Natural killer cell treated with Interleukin-12 subunit alpha and Interleukin-12 subunit beta and Interleukin-15 and Interleukin-18, amount 100 ng/mL, for 72 hours (primary cell): Measurements from ENCODE around the gene CLN3. TPM values are rescaled to one million over a fixed set of nuclear protein-coding genes. Genes with fewer than 3 reads are reported as not detected.
"Not testable (repeated sequence)": the region's sequence is repeated elsewhere in the genome, so short reads cannot be mapped to it uniquely, and the experiment has no call there.

ENCODE experiments used
- ATAC-seq, 2 donors: fragments of 150-1000 bp; cut with Tn5 transposase in 1 of 2; sonication (Bioruptor Pico), chemical (Tn5 transposase) in 1 of 2; 2 replicates each; pipeline ENCODE4 v1.10.0; 2021
- DNase-seq: peaks from one replicate; pipeline ENCODE4 v3.0.0; 2022; ENCODE audit warnings: low spot score
- H3K27ac Mint-ChIP-seq, 2 donors: 1 replicate in 1 of 2; 2 replicates in 1 of 2; pipeline ENCODE4 v1.8.0; 2022; ENCODE audit warnings: mixed read lengths in 2 of 2, mild to moderate bottlenecking in 1 of 2, moderate library complexity in 1 of 2
- H3K27me3 Mint-ChIP-seq, 2 donors: 1 replicate in 1 of 2; 2 replicates in 1 of 2; pipeline ENCODE4 v1.8.0; 2022; ENCODE audit warnings: mixed read lengths in 2 of 2
- H3K36me3 Mint-ChIP-seq: one replicate; pipeline ENCODE4 v1.8.0; 2022; ENCODE audit warnings: mixed read lengths
- H3K4me1 Mint-ChIP-seq, 2 donors: 1 replicate in 1 of 2; 2 replicates in 1 of 2; pipeline ENCODE4 v1.8.0; 2022; ENCODE audit warnings: low read depth in 2 of 2, mixed read lengths in 2 of 2, mild to moderate bottlenecking in 1 of 2
- H3K4me3 Mint-ChIP-seq: one replicate; pipeline ENCODE4 v1.8.0; 2022; ENCODE audit warnings: mixed read lengths
- H3K9me3 Mint-ChIP-seq: 2 replicates; pipeline ENCODE4 v1.8.0; 2022; ENCODE audit warnings: mixed read lengths
- total RNA-seq, 2 donors: library from RNA; stranded (reverse); gene quantifications; one replicate each; pipeline ENCODE4 v1.2.3, GENCODE V29; 2022

The CLN3 gene
- total RNA-seq, 2 donors from 2014 or later = 38.1 to 49.1 TPM

DNA sequence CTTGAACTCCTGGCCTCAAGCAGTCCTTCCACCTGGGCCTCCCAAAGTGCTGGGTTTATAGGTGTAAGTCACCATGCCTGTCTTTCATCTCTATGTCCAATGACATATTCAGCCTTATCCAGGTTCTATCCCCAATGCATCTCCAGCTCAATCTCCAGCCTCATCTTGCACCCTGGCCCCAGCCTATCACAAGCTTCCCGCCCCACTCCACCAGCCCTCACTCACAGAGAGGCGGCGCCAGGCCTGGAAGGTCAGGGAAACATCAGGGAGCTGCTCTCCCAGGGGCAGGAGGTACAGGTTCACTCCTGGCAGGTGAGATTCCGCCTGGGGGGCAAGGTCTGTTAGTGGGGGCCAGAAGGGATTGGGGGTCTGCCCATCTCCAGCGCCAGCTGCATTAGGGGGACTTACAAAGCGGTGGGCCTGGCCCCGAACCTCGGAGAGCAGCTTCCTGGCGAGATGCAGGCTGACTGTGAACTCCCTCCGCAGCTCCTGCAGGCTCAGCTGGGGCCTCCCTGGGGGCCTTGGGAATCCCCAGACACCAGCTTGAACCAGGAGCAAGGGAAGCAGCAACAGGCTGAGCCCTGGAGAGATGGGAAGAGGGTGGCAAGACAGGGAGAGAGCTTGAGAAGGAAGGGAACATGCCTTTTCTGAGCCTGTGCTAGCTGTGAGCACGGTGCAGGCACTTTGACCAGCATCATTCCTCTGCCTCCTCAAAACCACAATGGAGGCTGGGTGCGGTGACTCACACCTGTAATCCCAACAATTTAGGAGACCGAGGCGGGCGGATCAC lies 11.8 kb upstream of the CLN3 start:
- no peaks in the 10 kb centered on the region for H3K36me3 Mint-ChIP-seq

DNA sequence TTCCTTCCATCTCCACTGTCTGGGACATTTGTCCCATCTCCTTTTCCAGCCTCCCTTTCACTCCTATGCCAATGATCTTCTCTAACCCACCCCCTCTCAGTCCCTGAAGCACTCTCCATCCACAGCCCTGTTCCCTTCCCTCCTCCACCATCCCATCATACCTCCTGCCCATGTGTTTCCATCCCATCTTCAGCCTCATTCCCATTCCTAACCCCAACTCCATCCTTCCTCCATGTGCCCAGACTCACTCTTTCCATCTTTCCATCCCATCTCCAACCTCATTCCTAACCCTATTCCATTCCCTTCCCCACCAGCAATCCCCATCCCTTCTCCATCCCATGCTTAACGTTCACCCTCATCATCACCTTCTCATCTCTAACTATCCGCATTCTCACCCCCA lies 10.4 kb upstream of the CLN3 start:
- DNase-seq (no peak), ATAC-seq (no peak)
- H3K36me3 Mint-ChIP-seq = no peaks in the 10 kb centered on the region
- no peak overlapping the region for H3K4me3 Mint-ChIP-seq
- no peaks in the 10 kb centered on the region for H3K9me3 Mint-ChIP-seq
- no peaks in the 10 kb centered on the region for H3K27me3 Mint-ChIP-seq
- peaks cover 17 to 32% of the 10 kb centered on the region in 2 donors for H3K4me1 Mint-ChIP-seq
- no peak overlapping the region for H3K27ac Mint-ChIP-seq

More for the DNA sequence above, 11.8 kb upstream of the CLN3 start:
- ATAC-seq (no peak), DNase-seq (no peak)
- no peak overlapping the region for H3K4me3 Mint-ChIP-seq
- H3K27me3 Mint-ChIP-seq = no peaks in the 10 kb centered on the region
- no peaks in the 10 kb centered on the region for H3K9me3 Mint-ChIP-seq
- peaks cover 25 to 36% of the 10 kb centered on the region in 2 donors for H3K4me1 Mint-ChIP-seq
- no peak overlapping the region for H3K27ac Mint-ChIP-seq

DNA sequence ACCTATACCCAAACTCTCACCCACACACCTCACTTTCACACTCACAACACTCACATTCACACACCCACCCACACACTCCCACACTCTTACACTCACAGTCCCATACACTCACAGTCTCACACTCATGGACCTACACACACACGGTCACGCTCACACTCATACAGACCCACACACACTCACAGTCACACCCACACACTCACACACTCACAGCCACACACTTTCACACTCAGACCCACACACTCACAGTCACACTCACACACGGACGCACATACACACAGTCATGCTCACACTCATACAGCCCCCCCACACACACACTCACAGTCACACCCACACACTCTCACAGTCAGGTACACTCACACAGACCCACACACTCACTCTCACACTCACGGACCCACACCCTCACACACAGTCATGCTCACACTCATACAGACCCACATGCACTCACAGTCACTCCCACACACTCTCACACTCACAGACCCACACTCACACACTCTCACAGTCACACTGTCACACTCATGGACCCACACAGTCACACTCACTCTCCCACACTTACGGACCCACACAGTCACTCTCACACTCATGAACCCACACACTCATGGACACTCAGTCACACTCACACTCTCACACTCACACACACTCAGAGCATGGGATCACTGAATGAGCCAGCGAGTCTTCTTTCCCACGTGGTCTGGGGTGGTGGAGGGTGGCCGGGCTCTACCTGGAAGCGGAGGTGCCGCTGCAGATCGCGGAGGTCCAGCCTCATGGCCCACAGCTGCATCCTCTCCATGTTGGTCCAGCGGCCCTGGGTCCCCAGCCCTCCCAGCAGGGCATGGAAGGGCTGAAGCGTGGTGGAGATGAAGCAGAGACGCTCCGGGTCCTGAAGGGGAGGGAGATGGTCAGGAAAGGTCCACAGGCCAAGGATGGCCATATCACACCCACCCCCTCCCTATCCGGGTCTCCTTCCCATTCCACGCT lies 9.7 kb upstream of the CLN3 start:
- Mint-ChIP-seq H3K4me1 (peaks cover 17 to 32% of the 10 kb centered on the region in 2 donors), H3K36me3 (no peaks in the 10 kb centered on the region), H3K9me3 (no peaks in the 10 kb centered on the region), H3K27me3 (no peaks in the 10 kb centered on the region), H3K4me3 (no peak overlapping the region), H3K27ac (no peak overlapping the region)
- ATAC-seq = peak; percentile 8 to 43
- no peak for DNase-seq

DNA sequence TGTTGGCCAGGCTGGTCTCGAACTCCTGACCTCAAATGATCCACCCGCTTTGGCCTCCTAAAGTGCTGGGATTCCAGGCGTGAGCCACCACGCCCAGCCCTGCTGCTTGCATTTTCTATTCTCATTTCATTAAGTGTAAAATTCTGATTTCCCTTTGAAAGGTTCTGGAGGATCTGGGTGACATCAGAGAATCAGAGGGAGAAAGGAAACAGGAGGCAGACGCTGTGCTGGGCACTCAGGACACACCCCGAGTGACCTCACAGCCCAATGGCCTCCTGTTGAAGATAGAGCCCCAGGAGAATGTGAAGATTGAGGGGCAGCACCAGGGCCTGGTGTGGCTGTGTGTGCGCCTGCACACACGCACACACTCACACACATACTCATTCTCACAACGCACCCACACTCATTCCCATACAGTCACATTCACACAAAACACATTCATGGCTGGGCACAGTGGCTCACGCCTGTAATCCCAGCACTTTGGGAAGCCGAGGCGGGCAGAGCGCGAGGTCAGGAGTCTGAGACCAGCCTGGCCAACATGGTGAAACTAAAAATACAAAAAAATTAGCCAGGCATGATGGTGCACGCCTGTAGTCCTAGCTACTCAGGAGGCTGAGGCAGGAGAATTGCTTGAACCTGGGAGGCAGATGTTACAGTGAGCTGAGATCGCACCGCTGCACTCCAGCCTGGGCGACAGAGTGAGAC lies 8.8 kb upstream of the CLN3 start:
- Mint-ChIP-seq H3K27ac (peak overlapping the region in 1 of 2 donors; percentile 41), H3K4me1 (peaks cover 20 to 33% of the 10 kb centered on the region in 2 donors)
- ATAC-seq, H3K27me3 Mint-ChIP-seq, H3K4me3 Mint-ChIP-seq, H3K36me3 Mint-ChIP-seq, H3K9me3 Mint-ChIP-seq, DNase-seq: not testable (repeated sequence)

DNA sequence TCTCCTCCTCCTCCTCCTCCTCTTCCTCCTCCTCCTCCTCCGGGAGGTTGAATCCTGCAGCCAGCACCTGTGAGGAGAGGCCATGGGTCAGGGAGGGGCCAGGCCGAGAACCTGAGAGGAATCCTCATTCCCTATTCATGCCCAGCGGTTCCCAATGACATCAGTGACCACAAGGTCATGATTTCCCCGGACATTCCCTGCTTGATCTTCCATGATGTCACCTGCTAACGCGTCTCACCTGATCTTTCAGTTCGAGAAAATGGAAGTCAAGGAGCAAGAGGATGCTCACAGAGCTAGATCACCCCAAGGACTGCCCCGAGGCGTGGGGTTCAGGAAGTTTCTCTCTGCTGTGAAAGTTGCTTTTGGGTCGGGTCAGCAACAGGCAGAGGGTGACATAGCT lies 8.0 kb upstream of the CLN3 start:
- ATAC-seq = no peak
- H3K4me1 Mint-ChIP-seq = peaks cover 28 to 39% of the 10 kb centered on the region in 2 donors
- H3K4me3 Mint-ChIP-seq = no peak overlapping the region
- no peaks in the 10 kb centered on the region for H3K36me3 Mint-ChIP-seq
- H3K27me3 Mint-ChIP-seq = no peaks in the 10 kb centered on the region
- DNase-seq = no peak
- peak overlapping the region in 1 of 2 donors; percentile 41 for H3K27ac Mint-ChIP-seq
- H3K9me3 Mint-ChIP-seq = no peaks in the 10 kb centered on the region

DNA sequence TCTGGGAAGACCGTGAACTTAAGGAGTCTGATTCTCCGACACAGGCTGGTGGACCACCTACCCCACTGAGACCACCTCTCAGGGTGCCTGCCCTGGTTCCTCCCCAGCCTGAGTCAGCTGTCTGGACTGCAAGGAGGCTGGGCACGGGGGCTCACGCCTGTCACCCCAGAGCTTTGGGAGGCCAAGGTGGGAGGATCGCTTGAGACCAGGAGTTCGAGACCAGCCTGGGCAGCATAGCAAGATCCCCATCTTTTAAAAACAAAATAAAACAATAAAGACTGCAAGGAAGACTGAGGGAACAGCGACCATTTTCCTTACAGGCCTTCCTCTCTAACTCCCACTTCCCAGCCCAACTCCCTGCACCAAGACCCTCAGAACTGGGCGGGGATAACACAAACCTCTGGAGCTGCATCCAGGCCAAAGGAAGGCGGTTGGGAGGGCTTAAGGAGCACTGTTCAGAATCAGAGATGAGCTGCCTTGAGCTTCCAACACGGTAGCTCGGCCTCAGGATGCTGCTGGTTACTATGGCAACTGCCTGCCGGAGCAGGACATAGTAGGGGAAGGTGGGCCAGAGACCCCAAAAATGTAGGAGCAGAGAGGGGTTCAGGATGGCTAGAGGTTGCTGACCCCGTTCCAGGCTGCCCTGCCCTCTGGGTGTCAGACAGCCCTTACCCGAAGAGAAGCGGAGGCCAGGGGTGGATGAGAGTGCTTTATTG lies 7.0 kb upstream of the CLN3 start:
- no peak overlapping the region for H3K4me3 Mint-ChIP-seq
- no peak for ATAC-seq
- H3K27me3 Mint-ChIP-seq = no peaks in the 10 kb centered on the region
- no peaks in the 10 kb centered on the region for H3K36me3 Mint-ChIP-seq
- peak overlapping the region in 1 of 2 donors; percentile 21 for H3K27ac Mint-ChIP-seq
- no peak for DNase-seq
- no peaks in the 10 kb centered on the region for H3K9me3 Mint-ChIP-seq
- H3K4me1 Mint-ChIP-seq = peaks cover 38 to 49% of the 10 kb centered on the region in 2 donors

DNA sequence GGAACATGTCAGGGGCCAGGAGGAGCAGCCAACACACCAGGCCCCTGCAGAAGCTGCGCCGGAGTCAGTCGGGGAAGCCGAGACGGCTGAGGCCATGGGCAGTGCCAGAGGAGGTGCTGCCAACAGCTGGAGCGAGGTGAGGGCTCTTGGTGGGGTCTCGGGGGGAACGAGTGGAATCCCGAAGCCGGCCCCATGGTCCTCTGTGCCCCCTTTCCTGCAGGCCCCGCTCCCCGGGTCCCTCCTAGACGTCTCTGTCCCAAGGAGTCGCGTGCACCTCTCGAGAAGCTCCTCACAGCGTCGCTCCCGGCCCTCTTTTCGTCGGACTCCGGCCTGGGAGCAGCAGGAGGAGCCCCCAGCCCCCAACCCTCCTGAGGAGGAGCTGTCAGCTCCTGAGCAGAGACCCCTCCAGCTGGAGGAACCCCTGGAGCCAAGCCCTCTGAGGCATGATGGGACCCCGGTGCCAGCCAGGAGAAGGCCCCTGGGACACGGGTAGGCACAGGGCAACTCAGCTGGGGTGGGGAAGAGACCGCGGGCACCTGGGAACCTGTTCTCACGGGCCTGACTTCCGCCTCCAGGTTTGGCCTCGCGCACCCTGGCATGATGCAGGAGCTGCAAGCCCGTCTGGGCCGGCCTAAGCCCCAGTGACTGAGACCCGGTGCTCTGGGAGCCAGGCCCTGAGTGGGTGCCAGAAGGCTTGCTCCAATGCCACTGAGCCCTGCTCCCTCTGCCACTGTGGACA lies 6.2 kb upstream of the CLN3 start:
- Mint-ChIP-seq H3K27me3 (no peaks in the 10 kb centered on the region), H3K36me3 (no peaks in the 10 kb centered on the region), H3K4me3 (peak overlapping the region; percentile 93), H3K4me1 (peaks cover 46 to 57% of the 10 kb centered on the region in 2 donors), H3K9me3 (no peaks in the 10 kb centered on the region), H3K27ac (peak overlapping the region; percentile 98 to 99)
- DNase-seq (no peak), ATAC-seq (no peak)

DNA sequence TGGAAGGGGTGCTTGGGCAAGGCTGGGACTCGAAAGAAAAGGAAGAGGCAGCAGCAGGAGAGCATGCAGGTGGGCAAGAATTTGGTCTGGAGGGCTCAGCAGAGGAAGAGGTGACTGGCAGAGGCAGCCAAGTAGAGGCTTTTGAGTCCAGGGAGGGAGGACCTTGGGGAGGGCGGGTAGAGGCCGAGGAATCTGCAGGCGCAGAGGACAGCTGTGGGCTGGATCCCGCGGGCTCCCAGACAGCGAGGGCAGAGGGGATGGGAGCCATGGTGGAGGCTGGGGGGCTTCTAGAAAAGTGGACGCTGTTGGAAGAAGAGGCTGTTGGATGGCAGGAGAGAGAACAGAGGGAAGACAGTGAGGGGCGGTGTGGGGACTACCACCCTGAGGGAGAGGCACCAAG lies 5.5 kb upstream of the CLN3 start:
- peak overlapping the region; percentile 98 to 99 for H3K27ac Mint-ChIP-seq
- DNase-seq = no peak
- H3K4me3 Mint-ChIP-seq = peak overlapping the region; percentile 93
- H3K9me3 Mint-ChIP-seq = no peaks in the 10 kb centered on the region
- H3K36me3 Mint-ChIP-seq = no peaks in the 10 kb centered on the region
- peaks cover 48 to 59% of the 10 kb centered on the region in 2 donors for H3K4me1 Mint-ChIP-seq
- ATAC-seq = no peak
- no peaks in the 10 kb centered on the region for H3K27me3 Mint-ChIP-seq

DNA sequence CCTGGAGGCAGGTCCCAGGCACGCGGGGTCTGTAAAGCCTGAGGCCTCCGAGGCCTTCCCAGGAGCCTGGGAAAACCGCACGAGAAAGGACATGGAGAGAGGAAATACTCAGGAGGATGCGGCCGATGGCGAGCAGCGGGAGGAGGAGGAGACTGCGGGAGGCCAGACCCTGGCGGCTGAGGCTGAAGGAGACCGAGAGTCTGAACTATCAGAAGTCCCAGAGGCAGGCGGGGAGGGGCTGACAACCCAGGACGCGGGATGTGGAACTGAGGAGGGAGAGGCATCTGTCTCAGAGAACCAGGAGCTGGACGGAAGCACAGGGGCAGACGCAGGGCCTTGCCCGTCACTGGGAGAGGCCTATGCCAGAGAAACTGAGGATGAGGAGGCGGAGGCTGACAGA lies 5.0 kb upstream of the CLN3 start:
- Mint-ChIP-seq H3K4me3 (peak overlapping the region; percentile 93), H3K4me1 (peaks cover 53 to 63% of the 10 kb centered on the region in 2 donors), H3K27me3 (no peaks in the 10 kb centered on the region), H3K9me3 (no peaks in the 10 kb centered on the region), H3K36me3 (no peaks in the 10 kb centered on the region), H3K27ac (peak overlapping the region; percentile 98 to 99)
- ATAC-seq = no peak
- no peak for DNase-seq

DNA sequence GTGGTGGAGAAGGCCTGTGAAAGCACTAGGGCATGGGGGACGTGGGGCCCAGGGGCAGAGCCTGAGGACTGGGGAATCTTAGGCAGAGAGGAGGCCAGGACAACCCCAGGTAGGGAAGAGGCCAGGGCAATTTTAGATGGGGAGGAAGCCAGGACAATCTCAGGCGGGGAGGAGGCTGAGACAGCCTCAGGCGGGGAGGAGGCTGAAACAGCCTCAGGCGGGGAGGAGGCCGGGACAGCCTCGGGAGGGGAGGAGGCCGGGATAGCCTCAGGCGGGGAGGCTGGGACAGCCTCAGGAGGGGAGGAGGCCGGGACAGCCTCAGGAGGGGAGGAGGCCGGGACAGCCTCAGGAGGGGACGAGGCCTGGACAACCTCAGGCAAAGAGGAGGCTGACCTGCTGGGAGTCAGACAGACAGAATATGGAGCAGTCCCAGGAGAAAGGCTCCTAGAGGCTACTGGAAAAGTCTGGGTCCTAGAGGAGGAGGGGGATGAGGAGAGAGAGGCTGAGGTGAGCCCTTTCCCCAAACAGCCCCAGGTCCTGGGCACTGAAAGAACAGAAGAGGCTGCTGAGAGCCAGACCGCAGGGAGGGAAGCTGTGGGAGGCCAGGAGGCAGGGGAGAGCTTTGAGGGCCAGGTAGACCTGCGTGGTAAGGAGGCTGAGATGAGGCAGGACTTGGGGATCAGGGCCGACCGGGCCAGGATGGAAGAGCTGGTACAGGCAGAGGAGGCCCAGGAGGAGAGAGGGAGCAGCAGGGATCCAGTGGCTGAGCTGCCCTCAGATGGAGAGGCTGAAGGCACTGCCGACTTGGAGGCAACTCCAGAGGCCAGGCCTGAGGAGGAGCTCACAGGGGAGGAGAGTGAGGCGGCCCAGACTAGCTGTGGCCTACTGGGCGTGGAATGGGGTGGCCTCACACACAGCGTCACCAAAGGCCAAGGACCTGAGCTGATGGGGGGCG lies 4.2 kb upstream of the CLN3 start:
- Mint-ChIP-seq H3K4me3 (peak overlapping the region; percentile 93), H3K36me3 (no peaks in the 10 kb centered on the region), H3K27me3 (no peaks in the 10 kb centered on the region), H3K4me1 (peaks cover 54 to 69% of the 10 kb centered on the region in 2 donors), H3K9me3 (no peaks in the 10 kb centered on the region), H3K27ac (peak overlapping the region; percentile 98 to 99)
- ATAC-seq (no peak), DNase-seq (no peak)

DNA sequence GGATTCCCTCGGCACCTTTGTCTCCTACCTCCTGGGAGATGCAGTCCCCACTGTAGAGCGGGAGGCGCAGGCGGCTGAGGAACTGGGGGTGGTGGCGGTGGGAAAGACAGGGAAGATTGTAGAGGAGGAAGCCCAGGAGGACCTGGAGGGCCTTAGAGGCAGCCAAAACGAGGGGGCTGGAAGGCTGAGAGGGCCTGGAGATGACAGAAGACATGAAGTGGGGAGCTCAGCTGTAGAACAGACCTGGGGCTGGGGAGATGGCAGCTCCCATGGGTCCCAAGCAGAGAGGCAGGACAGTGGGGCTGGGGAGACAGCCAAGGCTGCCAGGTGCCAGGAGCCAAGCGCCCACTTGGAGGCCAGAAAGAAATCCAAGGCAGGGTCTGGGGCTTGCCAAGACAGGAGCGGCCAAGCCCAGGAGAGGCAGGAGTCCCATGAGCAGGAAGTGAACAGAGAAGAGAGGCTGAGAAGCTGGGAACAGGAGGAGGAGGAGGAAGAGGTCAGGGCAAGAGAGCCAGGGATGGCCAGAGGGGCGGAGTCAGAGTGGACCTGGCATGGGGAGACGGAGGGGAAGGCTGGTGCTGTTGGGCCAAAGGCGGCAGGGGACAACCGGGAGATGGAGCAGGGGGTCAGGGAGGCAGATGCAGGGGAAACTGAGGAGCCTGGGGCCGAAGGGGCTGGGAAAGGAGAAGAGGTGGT lies 3.4 kb upstream of the CLN3 start:
- Mint-ChIP-seq H3K4me3 (peak overlapping the region; percentile 93), H3K36me3 (no peaks in the 10 kb centered on the region)
- no peak for ATAC-seq

More for the DNA sequence above, 3.4 kb upstream of the CLN3 start:
- H3K9me3 Mint-ChIP-seq = no peaks in the 10 kb centered on the region
- no peaks in the 10 kb centered on the region for H3K27me3 Mint-ChIP-seq
- peaks cover 54 to 69% of the 10 kb centered on the region in 2 donors for H3K4me1 Mint-ChIP-seq
- DNase-seq = no peak
- H3K27ac Mint-ChIP-seq = peak overlapping the region; percentile 98 to 99
